ENCODE results near the gene DNAJC10. TPM values are rescaled to one million over a fixed set of nuclear protein-coding genes. Genes with fewer than 3 reads are reported as not detected.

Gene DNAJC10
- total and polyA plus RNA-seq, 9 of the 15 experiments (the other 6 are each of a cell fraction or from before 2014, with no cell fraction given), result 9.8 to 77.7 (median 57.3) TPM

DNA sequence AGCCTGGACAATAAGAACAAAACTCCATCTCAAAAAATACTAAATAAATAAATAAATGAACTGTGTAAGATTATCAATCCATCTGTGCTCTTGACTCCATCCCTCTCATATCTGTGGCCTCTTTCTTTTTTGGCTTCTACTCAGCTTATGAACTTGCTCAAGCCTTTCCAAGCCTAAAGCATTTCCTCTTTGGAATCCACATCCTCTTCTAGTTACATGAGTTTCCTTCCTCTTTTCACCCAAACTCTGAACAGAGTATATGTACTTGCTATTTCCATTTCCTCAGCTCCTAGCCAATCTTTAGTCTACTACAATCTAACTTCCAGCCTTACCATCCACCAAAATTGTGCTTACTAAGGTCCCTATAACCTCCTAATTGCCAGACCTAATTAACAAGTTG, 2.5 kb upstream of the DNAJC10 start:
- no TSS peak for BruUV-seq (replicated peaks)
- H3K27me3 ChIP-seq (ENCODE audit: control insufficient read depth in 2 of 2, insufficient read depth in 2 of 2, low read length in 2 of 2), result no peaks in the 10 kb centered on the region
- no peak overlapping the region for H3K4me2 ChIP-seq (ENCODE audit: insufficient read depth, low read length)
- peaks cover 9% of the 10 kb centered on the region; the same call in 1 of the 3 replicates for H3K36me3 ChIP-seq (ENCODE audit: control insufficient read depth, insufficient read depth, low read length)
- in situ Hi-C loops (cut with MboI), result no loop called here
- H2AFZ ChIP-seq (ENCODE audit: low read depth, low read length), result peak overlapping the region; percentile 11; the same call in 1 of the 2 replicates
- DNase-seq (ENCODE audit: extremely low read depth in 1 of 4, low spot score in 3 of 4), result no peak
- no peaks in the 10 kb centered on the region for H4K20me1 ChIP-seq (replicated peaks; ENCODE audit: control insufficient read depth, insufficient read depth, low read length)
- CTCF ChIA-PET (ENCODE audit: low intra/inter-chr PET ratio), result no interaction called here
- H3K4me3 ChIP-seq, result no peak overlapping the region
- H3K27ac ChIP-seq (ENCODE audit: extremely low read depth, low read depth, low read length), result no peak overlapping the region
- POLR2A ChIA-PET, result interaction anchor here (0.7 kb wide), 1 partner anchor 9 kb away, joined by 3 read pairs; no protein-coding TSS in a partner anchor
- no peaks in the 10 kb centered on the region for H3K9me3 ChIP-seq (replicated peaks; ENCODE audit: control insufficient read depth, insufficient read depth, low read depth, low read length)
- no peak for FAIRE-seq
- H3K9ac ChIP-seq (ENCODE audit: insufficient read depth in 1 of 2, low read depth in 2 of 2, low read length in 2 of 2), result no peak overlapping the region
- peaks cover 8 to 11% of the 10 kb centered on the region in 2 experiments; a peak in 4 of 5 replicates for H3K4me1 ChIP-seq (replicated peaks in 1 of 2; ENCODE audit: control insufficient read depth in 2 of 2, insufficient read depth in 2 of 2, low read length in 2 of 2)
- no peak for ATAC-seq
- H3K79me2 ChIP-seq (ENCODE audit: control insufficient read depth, insufficient read depth, low read length), result peaks cover 15% of the 10 kb centered on the region
- H3K9me1 ChIP-seq (ENCODE audit: control insufficient read depth, insufficient read depth, low read length), result no peaks in the 10 kb centered on the region
- intact Hi-C loops (cut with micrococcal nuclease), result no loop called here
- TF ChIP-seq, protein P1, sequence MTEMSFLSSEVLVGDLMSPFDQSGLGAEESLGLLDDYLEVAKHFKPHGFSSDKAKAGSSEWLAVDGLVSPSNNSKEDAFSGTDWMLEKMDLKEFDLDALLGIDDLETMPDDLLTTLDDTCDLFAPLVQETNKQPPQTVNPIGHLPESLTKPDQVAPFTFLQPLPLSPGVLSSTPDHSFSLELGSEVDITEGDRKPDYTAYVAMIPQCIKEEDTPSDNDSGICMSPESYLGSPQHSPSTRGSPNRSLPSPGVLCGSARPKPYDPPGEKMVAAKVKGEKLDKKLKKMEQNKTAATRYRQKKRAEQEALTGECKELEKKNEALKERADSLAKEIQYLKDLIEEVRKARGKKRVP (CRISPR knock-in tag; IDR thresholded peaks at IDR 0.05), result no peak
- TF ChIP-seq CTBP1 (IDR thresholded peaks at IDR 0.05; ENCODE audit: borderline replicate concordance) (peak; percentile 44; the same call in 1 of the 2 replicates), ILF3 (IDR thresholded peaks at IDR 0.05; ENCODE audit: borderline replicate concordance) (no peak), ZNF41 (CRISPR knock-in tag; conservative IDR thresholded peaks at IDR 0.05) (no peak), ZKSCAN8 (CRISPR knock-in tag; IDR thresholded peaks at IDR 0.05) (no peak), FOXJ3 (CRISPR knock-in tag; IDR thresholded peaks at IDR 0.05) (no peak), TBL1XR1 (IDR thresholded peaks at IDR 0.05; ENCODE audit: low read length in 2 of 2) (no peak), NUFIP1 (IDR thresholded peaks at IDR 0.05; ENCODE audit: partially characterized antibody) (no peak), FOS (IDR thresholded peaks at IDR 0.05; ENCODE audit: extremely low read depth, insufficient read length) (no peak), STAT5B (CRISPR knock-in tag; IDR thresholded peaks at IDR 0.05) (no peak), ZKSCAN1 (IDR thresholded peaks at IDR 0.05; ENCODE audit: low read depth, low read length) (no peak), ZNF146 (CRISPR knock-in tag; IDR thresholded peaks at IDR 0.05; ENCODE audit: unreplicated experiment) (no peak), ZSCAN29 (IDR thresholded peaks at IDR 0.05) (no peak)
- TF ChIP-seq, protein P2, sequence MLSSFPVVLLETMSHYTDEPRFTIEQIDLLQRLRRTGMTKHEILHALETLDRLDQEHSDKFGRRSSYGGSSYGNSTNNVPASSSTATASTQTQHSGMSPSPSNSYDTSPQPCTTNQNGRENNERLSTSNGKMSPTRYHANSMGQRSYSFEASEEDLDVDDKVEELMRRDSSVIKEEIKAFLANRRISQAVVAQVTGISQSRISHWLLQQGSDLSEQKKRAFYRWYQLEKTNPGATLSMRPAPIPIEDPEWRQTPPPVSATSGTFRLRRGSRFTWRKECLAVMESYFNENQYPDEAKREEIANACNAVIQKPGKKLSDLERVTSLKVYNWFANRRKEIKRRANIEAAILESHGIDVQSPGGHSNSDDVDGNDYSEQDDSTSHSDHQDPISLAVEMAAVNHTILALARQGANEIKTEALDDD (IDR thresholded peaks at IDR 0.05), result peak; percentile 77
- TF ChIP-seq, protein P3, sequence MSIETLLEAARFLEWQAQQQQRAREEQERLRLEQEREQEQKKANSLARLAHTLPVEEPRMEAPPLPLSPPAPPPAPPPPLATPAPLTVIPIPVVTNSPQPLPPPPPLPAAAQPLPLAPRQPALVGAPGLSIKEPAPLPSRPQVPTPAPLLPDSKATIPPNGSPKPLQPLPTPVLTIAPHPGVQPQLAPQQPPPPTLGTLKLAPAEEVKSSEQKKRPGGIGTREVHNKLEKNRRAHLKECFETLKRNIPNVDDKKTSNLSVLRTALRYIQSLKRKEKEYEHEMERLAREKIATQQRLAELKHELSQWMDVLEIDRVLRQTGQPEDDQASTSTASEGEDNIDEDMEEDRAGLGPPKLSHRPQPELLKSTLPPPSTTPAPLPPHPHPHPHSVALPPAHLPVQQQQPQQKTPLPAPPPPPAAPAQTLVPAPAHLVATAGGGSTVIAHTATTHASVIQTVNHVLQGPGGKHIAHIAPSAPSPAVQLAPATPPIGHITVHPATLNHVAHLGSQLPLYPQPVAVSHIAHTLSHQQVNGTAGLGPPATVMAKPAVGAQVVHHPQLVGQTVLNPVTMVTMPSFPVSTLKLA (conservative IDR thresholded peaks at IDR 0.05), result no peak
- TF ChIP-seq, protein P4, sequence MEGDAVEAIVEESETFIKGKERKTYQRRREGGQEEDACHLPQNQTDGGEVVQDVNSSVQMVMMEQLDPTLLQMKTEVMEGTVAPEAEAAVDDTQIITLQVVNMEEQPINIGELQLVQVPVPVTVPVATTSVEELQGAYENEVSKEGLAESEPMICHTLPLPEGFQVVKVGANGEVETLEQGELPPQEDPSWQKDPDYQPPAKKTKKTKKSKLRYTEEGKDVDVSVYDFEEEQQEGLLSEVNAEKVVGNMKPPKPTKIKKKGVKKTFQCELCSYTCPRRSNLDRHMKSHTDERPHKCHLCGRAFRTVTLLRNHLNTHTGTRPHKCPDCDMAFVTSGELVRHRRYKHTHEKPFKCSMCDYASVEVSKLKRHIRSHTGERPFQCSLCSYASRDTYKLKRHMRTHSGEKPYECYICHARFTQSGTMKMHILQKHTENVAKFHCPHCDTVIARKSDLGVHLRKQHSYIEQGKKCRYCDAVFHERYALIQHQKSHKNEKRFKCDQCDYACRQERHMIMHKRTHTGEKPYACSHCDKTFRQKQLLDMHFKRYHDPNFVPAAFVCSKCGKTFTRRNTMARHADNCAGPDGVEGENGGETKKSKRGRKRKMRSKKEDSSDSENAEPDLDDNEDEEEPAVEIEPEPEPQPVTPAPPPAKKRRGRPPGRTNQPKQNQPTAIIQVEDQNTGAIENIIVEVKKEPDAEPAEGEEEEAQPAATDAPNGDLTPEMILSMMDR (IDR thresholded peaks at IDR 0.05 in 2 of 3, conservative IDR thresholded peaks at IDR 0.05 in 1 of 3; ENCODE audit: insufficient read depth in 2 of 3, low read depth in 1 of 3, low read length in 3 of 3), result no peak
- TF ChIP-seq, protein P5, sequence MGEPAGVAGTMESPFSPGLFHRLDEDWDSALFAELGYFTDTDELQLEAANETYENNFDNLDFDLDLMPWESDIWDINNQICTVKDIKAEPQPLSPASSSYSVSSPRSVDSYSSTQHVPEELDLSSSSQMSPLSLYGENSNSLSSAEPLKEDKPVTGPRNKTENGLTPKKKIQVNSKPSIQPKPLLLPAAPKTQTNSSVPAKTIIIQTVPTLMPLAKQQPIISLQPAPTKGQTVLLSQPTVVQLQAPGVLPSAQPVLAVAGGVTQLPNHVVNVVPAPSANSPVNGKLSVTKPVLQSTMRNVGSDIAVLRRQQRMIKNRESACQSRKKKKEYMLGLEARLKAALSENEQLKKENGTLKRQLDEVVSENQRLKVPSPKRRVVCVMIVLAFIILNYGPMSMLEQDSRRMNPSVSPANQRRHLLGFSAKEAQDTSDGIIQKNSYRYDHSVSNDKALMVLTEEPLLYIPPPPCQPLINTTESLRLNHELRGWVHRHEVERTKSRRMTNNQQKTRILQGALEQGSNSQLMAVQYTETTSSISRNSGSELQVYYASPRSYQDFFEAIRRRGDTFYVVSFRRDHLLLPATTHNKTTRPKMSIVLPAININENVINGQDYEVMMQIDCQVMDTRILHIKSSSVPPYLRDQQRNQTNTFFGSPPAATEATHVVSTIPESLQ (CRISPR knock-in tag; IDR thresholded peaks at IDR 0.05), result no peak
